ENCODE data around the gene DNM1L.

- TF ChIP-seq CTCF (IDR thresholded peaks at IDR 0.05) (no peak), POLR2A (IDR thresholded peaks at IDR 0.05) (no peak)
Measured at GRCh38 chr12:32693036-32693435, 13.9 kb downstream of the DNM1L start.

Measured in lower leg skin (tissue), 3 donors.